ENCODE measurements around the gene RPL15.
A peak's percentile ranks its signal among the peaks of the same experiment; 100 is the strongest.

The RPL15 gene

GRCh38 chr3:23964537-23965235 lies 47.8 kb downstream of the RPL15 start (continued):
- TF ChIP-seq CREB5 (CRISPR knock-in tag; IDR thresholded peaks at IDR 0.05; ENCODE audit: low read depth) = no peak

DNA sequence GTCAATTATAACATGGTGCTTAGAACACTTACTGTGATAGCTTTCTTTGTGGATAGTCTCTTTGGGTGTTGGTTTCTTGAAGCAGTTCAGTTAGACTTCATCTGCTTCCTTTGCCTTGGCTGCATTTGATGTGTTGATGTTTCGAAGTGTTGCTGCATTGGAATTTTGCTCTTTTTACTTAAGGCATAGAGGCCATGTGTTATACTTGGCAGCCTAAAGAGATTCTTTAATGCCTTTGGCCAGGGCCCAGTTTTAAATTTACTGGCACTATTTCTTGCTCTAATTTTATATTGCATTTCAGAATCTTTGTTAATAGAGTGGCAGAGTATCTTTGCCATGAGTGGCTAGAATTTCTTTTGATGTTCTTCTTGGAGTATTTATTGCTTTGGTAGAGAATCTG lies 49.4 kb downstream of the RPL15 start:
- no peak for ATAC-seq
- no peak for TF ChIP-seq ESRRG (CRISPR knock-in tag; IDR thresholded peaks at IDR 0.05)
- TF ChIP-seq ISL1 (CRISPR knock-in tag; IDR thresholded peaks at IDR 0.05) = peak; percentile 64

- ATAC-seq = peak; percentile 73
- TF ChIP-seq ISL1 (CRISPR knock-in tag; IDR thresholded peaks at IDR 0.05) (peak; percentile 88), ZFP30 (CRISPR knock-in tag; IDR thresholded peaks at IDR 0.05) (no peak), ZNF565 (CRISPR knock-in tag; conservative IDR thresholded peaks at IDR 0.05; ENCODE audit: low read depth) (no peak), ZC3H10 (CRISPR knock-in tag; IDR thresholded peaks at IDR 0.05) (peak; percentile 24; the same call in 1 of the 2 replicates), TOX (CRISPR knock-in tag; IDR thresholded peaks at IDR 0.05; ENCODE audit: borderline replicate concordance) (peak; percentile 20; the same call in 1 of the 2 replicates)
These were observed 51.7 kb downstream of the RPL15 start for GRCh38 chr3:23968463-23969184.

- no peak for TF ChIP-seq TOX (CRISPR knock-in tag; IDR thresholded peaks at IDR 0.05; ENCODE audit: borderline replicate concordance)
- TF ChIP-seq ZNF8 (CRISPR knock-in tag; IDR thresholded peaks at IDR 0.05) = no peak
- TF ChIP-seq OSR1 (CRISPR knock-in tag; IDR thresholded peaks at IDR 0.05) = no peak
- TF ChIP-seq CSDC2 (CRISPR knock-in tag; IDR thresholded peaks at IDR 0.05) = no peak
- TF ChIP-seq ISL1 (CRISPR knock-in tag; IDR thresholded peaks at IDR 0.05) = no peak
- TF ChIP-seq PATZ1 (CRISPR knock-in tag; IDR thresholded peaks at IDR 0.05; ENCODE audit: borderline replicate concordance) = no peak
- no peak for TF ChIP-seq RARB (CRISPR knock-in tag; IDR thresholded peaks at IDR 0.05)
- no peak for TF ChIP-seq POU6F1 (CRISPR knock-in tag; IDR thresholded peaks at IDR 0.05; ENCODE audit: borderline replicate concordance, low read depth)
- no peak for ATAC-seq
These were observed 52.5 kb downstream of the RPL15 start for GRCh38 chr3:23969393-23969792.
